GM21723 (cell line): ENCODE results near the gene GPR35.
"Not testable (repeated sequence)": the region's sequence is repeated elsewhere in the genome, so short reads cannot be mapped to it uniquely, and the experiment has no call there.

Source experiments
- ATAC-seq: cut with Tn5 transposase; IDR thresholded peaks from one replicate; pipeline ENCODE4 v1.9.1; 2021; ENCODE audit warnings: mild to moderate bottlenecking, moderate library complexity; ENCODE audit not compliant: unreplicated experiment

GPR35 gene

GRCh38 chr2:240602266-240603050 is 22.8 kb upstream of the GPR35 start:
- no peak for ATAC-seq

GRCh38 chr2:240603081-240603835 is 22.0 kb upstream of the GPR35 start:
- no peak for ATAC-seq

GRCh38 chr2:240603846-240604245 is 21.4 kb upstream of the GPR35 start:
- ATAC-seq: no peak

GRCh38 chr2:240604291-240604938 is 20.9 kb upstream of the GPR35 start:
- no peak for ATAC-seq

GRCh38 chr2:240604939-240605716 is 20.2 kb upstream of the GPR35 start:
- ATAC-seq: no peak

- ATAC-seq: no peak
Observed at GRCh38 chr2:240605867-240606743, 19.2 kb upstream of the GPR35 start.

GRCh38 chr2:240611601-240612210 is 13.6 kb upstream of the GPR35 start:
- no peak for ATAC-seq

- no peak for ATAC-seq
Observed at GRCh38 chr2:240613781-240614180, 11.5 kb upstream of the GPR35 start.

- ATAC-seq: no peak
Observed at GRCh38 chr2:240614391-240614790, 10.9 kb upstream of the GPR35 start.

- ATAC-seq: no peak
Observed at GRCh38 chr2:240615396-240615795, 9.9 kb upstream of the GPR35 start.

- ATAC-seq: no peak
Observed at GRCh38 chr2:240615820-240616547, 9.3 kb upstream of the GPR35 start.

GRCh38 chr2:240616860-240617666 is 8.2 kb upstream of the GPR35 start:
- not testable (repeated sequence) for ATAC-seq

- no peak for ATAC-seq
Observed at GRCh38 chr2:240618776-240619175, 6.5 kb upstream of the GPR35 start.

- ATAC-seq: no peak
Observed at GRCh38 chr2:240619506-240620148, 5.7 kb upstream of the GPR35 start.

GRCh38 chr2:240620149-240620731 is 5.0 kb upstream of the GPR35 start:
- ATAC-seq: no peak

GRCh38 chr2:240620859-240621258 is 4.4 kb upstream of the GPR35 start:
- ATAC-seq: no peak

- ATAC-seq: no peak
Observed at GRCh38 chr2:240622060-240622411, 3.2 kb upstream of the GPR35 start.
